AG08396 (cell line): ENCODE data around the gene TMEM167A.

ENCODE experiments used
- DNase-seq: peaks from one replicate; pipeline ENCODE4 v3.0.0; 2012; ENCODE audit warnings: low spot score, mixed read lengths

The TMEM167A gene

DNA sequence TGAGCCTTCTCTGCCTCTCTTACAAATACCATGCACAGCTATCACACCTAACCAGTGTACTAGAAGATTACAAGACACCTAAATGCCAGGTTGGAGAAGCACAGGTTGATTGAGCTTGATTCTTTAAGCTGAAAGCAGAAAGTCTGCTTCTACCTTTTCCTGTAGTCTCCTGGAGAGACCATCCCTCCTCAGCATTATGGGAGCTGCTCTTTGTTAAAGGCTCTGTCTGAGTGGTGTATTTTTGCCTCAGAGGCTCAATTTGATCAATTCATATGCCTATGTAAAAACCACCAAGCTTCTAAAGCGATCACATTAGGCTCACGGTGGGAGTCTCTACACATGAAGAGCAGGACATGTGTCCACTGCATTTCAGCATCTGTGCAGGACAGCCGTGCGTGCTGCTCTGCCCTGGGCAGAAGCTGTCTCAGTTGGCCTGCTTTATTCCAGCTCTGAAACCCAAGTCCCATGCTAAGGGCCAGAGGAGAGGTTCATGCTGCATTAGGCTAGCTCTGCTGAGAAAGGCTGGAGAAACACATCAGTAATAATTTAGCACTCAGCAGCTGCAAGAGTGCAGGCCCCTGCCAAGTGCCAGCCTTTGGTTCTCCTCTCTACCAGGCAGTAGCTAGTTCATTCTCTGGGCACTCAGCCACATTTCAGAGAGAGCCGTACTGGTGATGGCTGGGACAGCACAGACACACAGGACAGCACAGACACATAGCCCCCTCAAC, 41.7 kb downstream of the TMEM167A start:
- peak; percentile 23 for DNase-seq

DNA sequence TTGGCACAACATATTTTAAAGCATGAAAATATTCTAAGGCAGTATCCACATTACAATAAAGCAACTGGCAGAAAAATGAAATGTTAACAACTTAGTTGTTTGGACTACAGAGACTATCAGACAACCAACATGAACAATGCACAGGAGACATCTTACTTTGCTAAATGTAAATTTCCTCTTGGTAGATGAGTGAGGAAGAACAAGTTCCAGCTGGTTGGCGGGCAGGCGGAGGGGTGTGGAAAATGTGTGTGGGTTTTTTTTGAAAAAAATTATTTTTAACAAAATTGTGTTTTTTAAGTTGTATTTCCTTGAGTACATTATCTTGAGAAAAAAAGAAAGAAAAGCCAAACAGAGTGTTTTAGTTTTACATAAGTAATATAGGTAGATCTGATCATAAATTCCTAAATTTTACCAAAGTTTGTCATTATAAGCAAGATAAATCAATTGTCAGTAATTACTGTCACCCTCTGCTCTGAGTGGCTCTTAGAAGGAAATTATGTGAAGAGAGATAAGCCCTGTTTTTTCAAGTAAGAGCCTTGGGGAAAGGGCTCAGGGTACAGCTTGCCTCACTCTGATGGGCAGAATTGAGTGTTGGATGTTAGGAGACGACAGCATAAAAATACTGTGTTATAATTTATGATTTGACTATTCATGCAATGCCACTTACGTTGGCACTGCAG, 42.5 kb downstream of the TMEM167A start:
- DNase-seq = no peak

DNA sequence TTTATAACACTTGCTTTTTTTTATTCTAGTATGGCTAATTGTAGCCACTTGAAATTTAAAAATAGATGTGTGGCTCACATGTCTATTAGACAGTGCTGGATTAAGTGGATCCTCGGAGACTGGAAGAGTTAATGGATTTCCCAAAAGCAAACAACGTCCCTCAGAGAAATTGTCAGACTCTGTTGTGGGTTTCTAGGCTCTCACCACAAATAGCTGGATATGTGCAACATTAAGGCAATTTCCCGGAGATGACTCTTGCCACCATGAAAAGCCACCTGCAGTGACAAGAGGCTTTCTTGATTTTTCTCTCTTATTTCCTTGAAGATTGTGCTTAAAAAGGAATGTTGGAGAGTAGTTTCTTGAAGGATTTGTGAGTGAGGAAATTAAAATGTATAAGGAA, 43.2 kb downstream of the TMEM167A start:
- no peak for DNase-seq

DNA sequence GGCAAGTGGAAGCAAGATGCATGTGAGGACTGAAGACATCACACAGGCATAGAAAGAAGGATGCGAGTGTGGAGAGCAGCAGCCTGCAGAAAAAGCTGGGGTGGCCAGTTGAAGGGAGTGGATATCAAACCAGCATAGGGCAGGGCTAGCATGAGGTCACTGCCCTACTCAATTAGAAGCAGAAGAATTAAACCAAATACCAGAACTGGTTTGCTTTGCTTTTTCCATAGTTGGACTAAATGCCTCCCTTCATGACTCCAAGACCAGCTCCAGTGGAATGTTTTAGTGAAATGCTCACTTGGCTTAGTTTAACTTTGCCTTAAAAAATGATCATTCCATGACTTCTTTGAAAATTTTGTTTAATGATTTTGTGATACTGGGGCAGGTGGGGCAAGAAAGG, 45.8 kb downstream of the TMEM167A start:
- DNase-seq = peak; percentile 14

DNA sequence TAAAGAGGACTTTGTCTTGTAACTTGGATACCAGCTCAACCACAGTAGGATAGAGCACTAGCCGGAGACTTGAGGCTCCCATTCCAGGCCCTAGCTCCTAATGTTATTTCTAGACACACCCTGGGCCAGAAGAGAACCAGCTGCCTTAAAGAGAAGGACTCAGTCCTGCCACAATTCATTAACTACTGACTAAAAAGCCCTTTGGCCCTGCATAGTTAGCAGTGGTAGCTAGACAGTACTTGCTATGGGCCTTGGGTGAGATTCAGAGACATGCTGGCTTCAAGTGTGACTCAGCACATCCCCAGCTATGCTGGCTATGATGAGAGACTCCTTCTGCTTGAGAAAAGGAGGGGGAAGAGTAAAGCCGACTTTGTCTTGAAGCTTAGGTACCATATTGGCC, 47.3 kb downstream of the TMEM167A start:
- DNase-seq = peak; percentile 19

DNA sequence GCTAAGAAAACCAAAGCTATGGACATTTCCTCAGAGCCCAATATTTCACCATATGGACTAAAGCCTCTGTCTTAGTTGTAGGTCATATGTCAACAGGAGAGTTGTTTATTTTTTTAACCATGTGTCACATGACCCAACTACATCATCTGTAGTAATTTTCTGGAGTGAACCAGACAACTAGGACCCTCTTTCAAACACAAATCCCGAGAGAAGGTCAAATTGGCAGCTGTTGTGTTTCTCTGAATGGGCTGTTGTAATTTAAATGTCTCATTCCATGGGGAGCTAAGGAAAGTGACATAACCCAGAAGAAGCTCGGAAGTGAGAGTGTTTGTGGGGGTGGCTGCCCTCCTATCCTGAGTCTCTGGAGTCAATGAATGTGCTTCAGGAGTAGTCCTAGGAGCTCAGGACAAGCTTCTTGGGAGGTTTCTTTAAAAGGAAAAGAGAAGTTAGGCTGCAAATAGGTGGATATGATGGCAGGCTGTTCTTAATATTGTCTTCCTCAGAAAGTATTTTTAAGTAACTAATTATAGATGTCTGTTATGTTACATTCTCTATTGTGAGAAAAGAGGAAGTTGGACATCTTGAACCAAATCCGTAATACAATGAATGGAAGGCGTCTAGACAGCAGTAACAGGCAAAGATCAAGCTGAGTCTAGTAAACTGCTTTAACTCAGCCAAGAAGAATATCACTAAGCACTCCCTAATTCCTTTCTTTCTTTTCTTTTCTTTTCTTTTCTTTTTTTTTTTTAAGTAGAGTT, 50.1 kb downstream of the TMEM167A start:
- no peak for DNase-seq

DNA sequence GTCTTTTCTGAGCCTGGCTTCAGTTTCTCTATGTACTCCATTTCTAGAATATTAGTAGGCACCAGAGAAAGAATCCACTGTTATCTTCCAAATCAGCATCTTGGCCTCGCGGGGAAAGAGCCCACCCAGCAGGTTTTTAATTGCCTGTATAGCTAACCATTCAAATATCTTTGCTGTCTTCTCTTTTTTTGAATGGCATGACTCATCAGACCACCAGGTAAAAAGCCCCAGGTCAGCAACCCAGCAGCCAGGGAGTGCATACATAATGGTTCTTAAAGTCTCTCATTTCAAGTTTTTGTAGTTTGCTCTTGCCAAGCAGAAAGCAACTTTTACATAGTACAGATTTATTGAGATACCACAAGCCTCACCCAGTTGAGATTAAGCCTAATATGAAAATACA, 50.7 kb downstream of the TMEM167A start:
- no peak for DNase-seq

DNA sequence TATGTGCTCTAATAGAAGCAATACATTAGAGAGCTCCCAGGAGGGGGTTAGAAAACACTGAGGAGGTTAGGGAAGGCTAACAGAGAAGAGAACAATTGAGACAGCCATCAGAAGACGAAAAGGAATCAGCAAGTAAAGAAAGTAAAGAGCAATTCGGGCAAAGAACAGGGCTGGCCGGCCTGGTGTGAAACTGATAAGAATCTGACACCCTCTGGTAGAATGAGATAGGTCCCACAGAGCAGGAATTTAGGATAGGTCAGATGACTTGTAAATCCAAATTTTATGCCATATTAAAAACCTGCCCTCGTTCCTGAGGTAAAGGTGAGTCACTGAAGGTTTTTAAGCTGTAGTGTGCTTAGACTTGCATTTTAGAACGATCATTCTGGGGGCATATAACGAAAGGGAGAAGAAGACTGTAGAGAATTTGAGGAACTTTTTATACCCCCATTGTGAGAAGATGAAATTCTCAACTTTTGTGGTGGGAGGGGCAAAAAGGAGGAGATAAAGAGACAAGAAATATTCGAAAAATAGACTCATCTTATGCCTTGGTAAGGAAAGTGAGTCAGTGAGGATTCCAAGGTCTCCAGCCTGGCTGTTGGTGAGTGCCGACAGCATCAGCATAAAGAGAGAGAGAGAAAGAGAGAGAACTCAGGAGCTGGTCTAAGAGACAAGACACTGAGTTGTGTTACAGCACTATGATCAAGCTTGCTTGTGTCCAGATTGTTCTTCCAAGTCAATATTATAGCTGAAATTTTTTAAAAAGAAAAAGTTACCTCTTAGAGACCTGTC, 51.3 kb downstream of the TMEM167A start:
- DNase-seq = no peak

DNA sequence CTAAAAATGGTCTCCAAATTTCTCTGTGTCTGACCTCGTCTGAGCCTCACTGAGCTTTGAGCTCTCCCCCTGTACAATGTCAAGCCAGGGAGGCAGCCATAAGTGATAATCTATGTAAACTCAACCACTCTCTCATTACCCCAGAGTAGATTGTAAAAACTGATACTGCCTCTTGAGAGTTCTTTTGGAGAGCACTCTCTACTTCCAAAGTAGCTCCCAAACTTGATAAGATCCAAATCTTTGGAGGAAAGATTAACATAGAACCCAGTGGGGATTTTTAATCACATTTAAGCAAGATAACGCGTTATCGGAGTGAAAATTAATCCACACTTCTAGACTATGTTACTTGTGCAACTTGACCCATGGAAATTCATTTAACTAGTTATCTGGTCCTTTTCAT, 54.9 kb downstream of the TMEM167A start:
- DNase-seq = no peak

DNA sequence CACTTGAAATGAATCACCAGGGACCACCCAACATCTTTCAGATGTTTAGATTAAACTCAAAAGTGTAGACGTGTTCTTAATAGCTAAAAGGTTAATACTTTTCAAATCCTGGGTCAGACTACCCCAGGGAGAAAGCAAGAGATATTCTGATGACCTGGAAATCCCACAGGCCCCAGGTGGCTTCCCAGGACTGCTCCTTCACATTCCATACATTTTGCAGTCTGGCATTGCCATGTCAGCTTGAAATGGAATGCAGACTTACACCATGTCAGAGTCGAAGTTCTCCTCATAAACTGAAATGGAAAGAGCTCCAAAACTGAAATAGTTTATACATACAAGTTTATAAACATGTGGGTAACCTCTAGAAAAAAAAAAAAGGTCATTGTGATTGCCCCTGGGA, 61.5 kb downstream of the TMEM167A start:
- DNase-seq = no peak

DNA sequence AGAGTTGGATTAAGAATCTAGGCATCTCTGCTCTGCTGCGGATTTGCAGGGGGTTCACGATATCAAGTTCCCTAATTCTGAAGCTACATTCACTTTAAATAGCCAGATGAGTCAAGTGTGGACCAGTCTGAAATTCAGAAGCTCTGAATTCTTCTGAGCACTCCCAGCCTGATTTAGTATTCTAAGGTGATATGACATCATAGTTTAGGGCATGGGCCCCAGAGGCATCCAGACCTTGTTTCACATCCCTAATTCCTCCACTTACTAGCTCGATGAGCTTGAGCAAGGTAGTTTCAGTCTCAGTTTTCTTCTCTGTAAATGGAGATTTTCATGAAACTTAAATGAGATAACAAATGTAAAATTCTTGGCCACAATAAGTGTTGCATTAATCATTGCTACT, 65.2 kb downstream of the TMEM167A start:
- no peak for DNase-seq

DNA sequence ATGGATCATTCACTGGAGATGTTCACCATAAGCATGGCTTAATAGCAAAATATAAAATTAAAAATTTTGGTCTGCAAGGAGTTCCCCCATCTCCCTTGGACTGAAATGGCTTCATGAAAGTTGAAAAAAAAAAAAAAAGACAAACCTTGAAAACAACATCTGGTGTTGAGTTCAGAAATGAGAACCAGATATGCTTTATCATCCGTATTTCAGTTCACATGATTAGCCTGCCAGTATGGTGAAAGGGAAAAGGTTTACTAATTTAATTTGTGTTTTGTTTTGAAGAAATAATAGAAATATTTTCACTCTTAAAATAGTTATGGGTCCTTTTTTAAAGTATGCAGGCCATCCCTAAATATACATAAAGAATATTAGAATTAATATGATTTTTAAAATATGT, 67.8 kb downstream of the TMEM167A start:
- DNase-seq = no peak

DNA sequence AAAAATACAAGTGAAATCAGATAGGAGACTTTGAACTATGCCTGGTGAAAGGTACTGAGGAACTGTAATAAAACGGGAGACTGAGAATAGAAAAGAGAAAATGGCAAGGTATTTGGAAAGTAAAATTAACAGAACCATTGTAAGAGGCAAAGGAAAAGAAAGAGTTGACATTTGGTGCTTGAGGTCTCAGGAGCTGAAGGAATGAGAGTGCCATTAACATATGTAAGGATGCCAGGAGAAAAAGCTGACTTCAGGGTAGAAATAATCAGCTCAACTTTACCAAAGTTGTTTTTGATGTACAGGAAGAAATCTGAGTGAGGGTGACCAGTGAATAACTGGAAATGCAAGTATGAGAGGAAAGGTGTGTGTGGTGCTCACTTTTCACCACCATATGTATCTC, 69.4 kb downstream of the TMEM167A start:
- DNase-seq = no peak

DNA sequence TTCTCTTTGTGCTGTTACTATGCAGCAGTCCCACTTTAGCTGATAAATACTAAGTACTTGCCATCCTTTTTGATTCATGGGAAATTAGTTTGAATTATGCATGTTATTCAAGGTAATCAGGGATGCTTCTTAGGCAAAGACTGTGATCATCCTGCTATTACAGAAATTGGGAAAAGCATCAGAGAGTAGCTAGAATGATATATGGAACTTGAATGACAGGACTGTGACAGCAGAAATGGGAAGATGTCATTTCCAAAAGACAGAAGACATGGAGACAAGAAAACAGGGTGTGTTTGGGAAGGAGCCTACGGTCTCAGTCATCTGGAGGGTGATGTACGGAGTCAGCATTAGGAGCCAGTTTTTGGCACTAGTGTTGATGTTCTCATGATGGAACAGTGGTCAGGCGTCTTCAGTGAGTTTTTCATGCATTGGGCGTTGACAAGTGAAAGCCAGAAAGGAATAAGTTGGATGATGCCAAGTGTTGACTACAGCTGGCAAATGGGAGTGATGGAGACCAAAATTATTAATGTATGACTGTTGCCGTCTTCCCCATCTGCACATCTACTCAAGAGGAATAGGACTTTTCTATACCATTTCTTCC, 70.4 kb downstream of the TMEM167A start:
- no peak for DNase-seq

DNA sequence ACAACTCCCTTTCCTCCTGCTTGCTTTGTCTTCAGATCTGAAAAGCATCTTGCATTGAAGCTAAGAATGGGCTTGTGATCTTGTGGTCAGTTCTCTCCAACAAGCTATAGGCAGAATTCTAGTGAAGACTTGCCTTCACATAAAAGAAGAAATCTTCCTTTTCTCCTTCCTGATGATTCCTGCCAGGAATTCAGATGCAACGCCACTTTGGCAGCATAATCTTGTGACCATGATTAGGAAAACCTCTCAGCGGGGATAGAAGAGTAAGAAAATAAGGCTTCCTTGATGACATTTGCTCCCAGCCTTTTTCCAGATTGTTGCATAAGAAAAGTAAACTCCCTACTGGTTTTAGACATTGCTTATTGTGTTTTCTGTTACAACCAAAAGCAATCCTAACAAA, 73.4 kb downstream of the TMEM167A start:
- DNase-seq = no peak
